HepG2 (cell line): ENCODE measurements around the gene SNAPC3. TPM values are rescaled to one million over a fixed set of nuclear protein-coding genes. Genes with fewer than 3 reads are reported as not detected.

Source experiments
- BHLHE40 ChIP-seq: IDR thresholded peaks from 2 replicates; pipeline ENCODE4 v1.6.1; 2011; ENCODE audit warnings: low read length, improper control_type of control experiment
- CHD4 ChIP-seq: fragments of 200-600 bp; sonication (generic); IDR thresholded peaks from 2 replicates; pipeline ENCODE4 v1.7.0; 2017; ENCODE audit warnings: mild to moderate bottlenecking, low read length, borderline replicate concordance
- E2F5 ChIP-seq: sonication (generic); formaldehyde crosslinking; conservative IDR thresholded peaks from 2 replicates; pipeline ENCODE4 v1.4.0; 2020; ENCODE audit warnings: missing genetic modification reagents
- FLYWCH1 ChIP-seq: sonication (generic); formaldehyde crosslinking; IDR thresholded peaks from 2 replicates; pipeline ENCODE4 v1.8.1; 2023; ENCODE audit warnings: mild to moderate bottlenecking, missing genetic modification reagents
- HDAC2 ChIP-seq: sonication (generic); formaldehyde crosslinking; IDR thresholded peaks from 2 replicates; pipeline ENCODE4 v1.4.0; 2020; ENCODE audit warnings: missing genetic modification reagents
- HOXA3 ChIP-seq: sonication (generic); formaldehyde crosslinking; IDR thresholded peaks from 2 replicates; pipeline ENCODE4 v1.5.0; 2020; ENCODE audit warnings: missing genetic modification reagents
- KDM3A ChIP-seq: IDR thresholded peaks from 2 replicates; pipeline ENCODE4 v1.6.1; 2018; ENCODE audit warnings: low read depth, missing compliant biosample characterization
- MEF2D ChIP-seq: sonication (generic); formaldehyde crosslinking; IDR thresholded peaks from 2 replicates; pipeline ENCODE4 v1.5.1; 2020; ENCODE audit warnings: mild to moderate bottlenecking, missing genetic modification reagents
- PHF5A ChIP-seq: IDR thresholded peaks from one replicate; pipeline ENCODE4 v1.6.1; 2018; ENCODE audit warnings: low read depth, missing genetic modification reagents; ENCODE audit not compliant: unreplicated experiment
- PLRG1 ChIP-seq: fragments of 450-650 bp; conservative IDR thresholded peaks from 2 replicates; pipeline ENCODE4 v1.6.1; 2016
- PTBP1 ChIP-seq: fragments of 200-400 bp; formaldehyde crosslinking; IDR thresholded peaks from 2 replicates; pipeline ENCODE4 v1.6.1; 2018; ENCODE audit warnings: low read length, low read depth; ENCODE audit not compliant: poor library complexity, severe bottlenecking
- TBX2 ChIP-seq: sonication (generic); formaldehyde crosslinking; IDR thresholded peaks from 2 replicates; pipeline ENCODE4 v1.5.0; 2020; ENCODE audit warnings: missing genetic modification reagents, mild to moderate bottlenecking, borderline replicate concordance
- UBTF ChIP-seq: sonication (generic); formaldehyde crosslinking; IDR thresholded peaks from 2 replicates; pipeline ENCODE4 v1.4.0; 2020; ENCODE audit warnings: mild to moderate bottlenecking, missing genetic modification reagents
- ZFP36 ChIP-seq: fragments of 150-350 bp; IDR thresholded peaks from 2 replicates; pipeline ENCODE4 v1.6.1; 2018; ENCODE audit warnings: borderline replicate concordance, low read length, low read depth; ENCODE audit not compliant: partially characterized antibody
- ZNF101 ChIP-seq: sonication (generic); formaldehyde crosslinking; IDR thresholded peaks from 2 replicates; pipeline ENCODE4 v1.4.0; 2020; ENCODE audit warnings: mild to moderate bottlenecking, low read depth, missing genetic modification reagents, borderline replicate concordance
- ZNF180 ChIP-seq: sonication (generic); formaldehyde crosslinking; IDR thresholded peaks from 2 replicates; pipeline ENCODE4 v1.4.0; 2020; ENCODE audit warnings: low read depth, missing genetic modification reagents, borderline replicate concordance
- ZNF468 ChIP-seq: sonication (generic); formaldehyde crosslinking; IDR thresholded peaks from 2 replicates; pipeline ENCODE4 v1.8.0; 2022; ENCODE audit warnings: mild to moderate bottlenecking, moderate library complexity, missing genetic modification reagents
- ZNF709 ChIP-seq: sonication (generic); formaldehyde crosslinking; IDR thresholded peaks from 2 replicates; pipeline ENCODE4 v1.5.0; 2020; ENCODE audit warnings: mild to moderate bottlenecking, missing genetic modification reagents
- ZNF720 ChIP-seq: sonication (generic); formaldehyde crosslinking; IDR thresholded peaks from 2 replicates; pipeline ENCODE4 v1.4.0; 2020; ENCODE audit warnings: missing genetic modification reagents
- ZNF724P ChIP-seq: sonication (generic); formaldehyde crosslinking; IDR thresholded peaks from 2 replicates; pipeline ENCODE4 v1.8.0; 2022; ENCODE audit warnings: missing genetic modification reagents, borderline replicate concordance
- ZNF83 ChIP-seq: sonication (generic); formaldehyde crosslinking; IDR thresholded peaks from 2 replicates; pipeline ENCODE4 v1.4.0; 2020; ENCODE audit warnings: missing genetic modification reagents, mild to moderate bottlenecking, borderline replicate concordance
- polyA plus RNA-seq, 8 experiments: library from polyadenylated mRNA; depleted of rRNA in 3 of 8; stranded (reverse) in 7 of 8; unstranded in 1 of 8; fragments of >200 nt; fragmentation: Illumina TruSeq in 4 of 8; extraction: Trizol in 4 of 8; gene quantifications; 2 replicates each; pipeline versions ENCODE4 v1.2.1 to v1.2.3, GENCODE V29; 2011 to 2016; ENCODE audit warnings: low read depth in 4 of 8, missing spikeins in 1 of 8, mixed read lengths in 1 of 8; ENCODE audit not compliant: insufficient read depth in 1 of 8
- total RNA-seq, 5 experiments: library from RNA; depleted of rRNA; stranded (reverse); fragments of >200 nt; fragmentation: Illumina TruSeq; extraction: Trizol; gene quantifications; 2 replicates each; pipeline ENCODE4 v1.2.3, GENCODE V29; 2016; ENCODE audit warnings: low read depth in 1 of 5
- TF ChIP-seq, protein P1 (sequence below): sonication (generic); formaldehyde crosslinking; IDR thresholded peaks from 2 replicates; pipeline ENCODE4 v1.4.0; 2020; ENCODE audit warnings: missing genetic modification reagents, borderline replicate concordance
- TF ChIP-seq, protein P2 (sequence below): sonication (generic); formaldehyde crosslinking; IDR thresholded peaks from 2 replicates; pipeline ENCODE4 v1.5.1; 2020; ENCODE audit warnings: missing genetic modification reagents, mild to moderate bottlenecking, borderline replicate concordance
- TF ChIP-seq, protein P3 (sequence below): sonication (generic); formaldehyde crosslinking; IDR thresholded peaks from 2 replicates; pipeline ENCODE4 v1.4.0; 2020; ENCODE audit warnings: mild to moderate bottlenecking, missing genetic modification reagents

SNAPC3 gene
- total and polyA plus RNA-seq, 2 of the 13 experiments (the other 11 are each of a cell fraction or from before 2014, with no cell fraction given) = 25.6 to 26.0 TPM

DNA sequence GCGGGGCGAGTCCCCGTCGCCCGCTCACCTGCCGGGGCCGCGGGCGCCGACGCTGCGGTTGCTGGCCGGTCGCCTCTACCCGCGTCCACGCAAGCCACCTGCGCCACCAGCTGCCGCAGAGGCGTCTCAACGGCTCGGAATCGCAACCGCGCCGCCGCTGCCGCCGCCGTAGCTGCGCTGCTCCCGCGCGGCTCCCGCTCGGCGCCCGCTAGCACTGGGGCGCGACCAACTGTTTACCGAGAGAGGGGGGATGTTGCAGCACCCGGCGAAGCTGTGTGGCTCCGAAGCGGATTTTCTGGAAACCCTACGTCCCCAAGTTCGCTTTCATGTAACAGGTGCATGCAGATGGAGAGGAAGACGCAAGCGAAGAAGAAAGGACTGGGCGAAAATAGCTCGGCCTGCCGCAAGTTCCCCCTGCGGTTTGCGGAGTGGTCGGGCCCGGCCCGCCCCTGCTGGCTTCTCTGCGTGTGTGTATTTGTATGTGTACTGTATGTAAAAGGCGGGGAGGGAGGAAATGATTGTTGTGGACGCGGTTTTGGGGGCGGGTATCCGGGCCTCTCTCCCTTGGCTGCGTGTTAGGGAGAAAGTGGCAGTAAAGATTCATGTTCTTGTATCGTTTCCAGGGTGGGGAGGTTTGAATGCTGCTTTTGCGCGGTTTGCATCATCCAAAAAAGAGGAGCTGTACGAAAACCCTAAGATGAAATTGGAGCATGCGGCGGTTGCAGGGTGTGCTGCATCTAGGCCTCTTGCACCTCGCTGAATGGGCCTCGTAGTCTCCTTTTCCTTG, 88.3 kb downstream of the SNAPC3 start, which contains the start of gene PSIP1 (continued):
- TF ChIP-seq CHD4 (no peak), ZFP36 (no peak), ZNF724P (CRISPR knock-in tag) (peak; percentile 81; the same call in 1 of the 2 replicates), ZNF468 (0 out of 2 replicates have a peak, but pooled peaks have one; percentile 77), KDM3A (CRISPR knock-in tag) (0 out of 2 replicates have a peak, but pooled peaks have one; percentile 26), E2F5 (CRISPR knock-in tag) (no peak; the same call in none of the 2 replicates), ZNF83 (CRISPR knock-in tag) (no peak; the same call in 1 of the 2 replicates), UBTF (CRISPR knock-in tag) (peak; percentile 85; the same call in 1 of the 2 replicates), TBX2 (CRISPR knock-in tag) (peak; percentile 53; the same call in 1 of the 2 replicates), PTBP1 (no peak), ZNF709 (peak; percentile 72), FLYWCH1 (CRISPR knock-in tag) (peak; percentile 77; the same call in 1 of the 2 replicates), PLRG1 (no peak), ZNF180 (CRISPR knock-in tag) (peak; percentile 70; the same call in 1 of the 2 replicates), MEF2D (CRISPR knock-in tag) (0 out of 2 replicates have a peak, but pooled peaks have one; percentile 50), BHLHE40 (peak; percentile 97), HOXA3 (CRISPR knock-in tag) (peak; percentile 75), ZNF101 (no peak), HDAC2 (CRISPR knock-in tag) (no peak), ZNF720 (CRISPR knock-in tag) (no peak), PHF5A (CRISPR knock-in tag) (no peak)
- TF ChIP-seq, protein P1, sequence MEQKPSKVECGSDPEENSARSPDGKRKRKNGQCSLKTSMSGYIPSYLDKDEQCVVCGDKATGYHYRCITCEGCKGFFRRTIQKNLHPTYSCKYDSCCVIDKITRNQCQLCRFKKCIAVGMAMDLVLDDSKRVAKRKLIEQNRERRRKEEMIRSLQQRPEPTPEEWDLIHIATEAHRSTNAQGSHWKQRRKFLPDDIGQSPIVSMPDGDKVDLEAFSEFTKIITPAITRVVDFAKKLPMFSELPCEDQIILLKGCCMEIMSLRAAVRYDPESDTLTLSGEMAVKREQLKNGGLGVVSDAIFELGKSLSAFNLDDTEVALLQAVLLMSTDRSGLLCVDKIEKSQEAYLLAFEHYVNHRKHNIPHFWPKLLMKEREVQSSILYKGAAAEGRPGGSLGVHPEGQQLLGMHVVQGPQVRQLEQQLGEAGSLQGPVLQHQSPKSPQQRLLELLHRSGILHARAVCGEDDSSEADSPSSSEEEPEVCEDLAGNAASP (CRISPR knock-in tag) = no peak; the same call in 1 of the 2 replicates
- TF ChIP-seq, protein P2, sequence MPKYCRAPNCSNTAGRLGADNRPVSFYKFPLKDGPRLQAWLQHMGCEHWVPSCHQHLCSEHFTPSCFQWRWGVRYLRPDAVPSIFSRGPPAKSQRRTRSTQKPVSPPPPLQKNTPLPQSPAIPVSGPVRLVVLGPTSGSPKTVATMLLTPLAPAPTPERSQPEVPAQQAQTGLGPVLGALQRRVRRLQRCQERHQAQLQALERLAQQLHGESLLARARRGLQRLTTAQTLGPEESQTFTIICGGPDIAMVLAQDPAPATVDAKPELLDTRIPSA (CRISPR knock-in tag) = no peak
- TF ChIP-seq, protein P3, sequence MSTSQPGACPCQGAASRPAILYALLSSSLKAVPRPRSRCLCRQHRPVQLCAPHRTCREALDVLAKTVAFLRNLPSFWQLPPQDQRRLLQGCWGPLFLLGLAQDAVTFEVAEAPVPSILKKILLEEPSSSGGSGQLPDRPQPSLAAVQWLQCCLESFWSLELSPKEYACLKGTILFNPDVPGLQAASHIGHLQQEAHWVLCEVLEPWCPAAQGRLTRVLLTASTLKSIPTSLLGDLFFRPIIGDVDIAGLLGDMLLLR = peak; percentile 70; the same call in 1 of the 2 replicates
